ENCODE data around the gene TNIP3.

- TF ChIP-seq CTCF (conservative IDR thresholded peaks at IDR 0.05; ENCODE audit: low read depth, low read length) = no peak
- no peak for TF ChIP-seq POLR2A (IDR thresholded peaks at IDR 0.05; ENCODE audit: low read depth, low read length)
- no peak for TF ChIP-seq CEBPB (IDR thresholded peaks at IDR 0.05; ENCODE audit: low read depth, low read length)
- TF ChIP-seq RAD21 (IDR thresholded peaks at IDR 0.05; ENCODE audit: low read length) = no peak
Observed at GRCh38 chr4:121191361-121191760, 27.2 kb upstream of the TNIP3 start.
